ENCODE results near the gene SGMS1. TPM values are rescaled to one million over a fixed set of nuclear protein-coding genes. Genes with fewer than 3 reads are reported as not detected.
"Not testable (repeated sequence)": the region's sequence is repeated elsewhere in the genome, so short reads cannot be mapped to it uniquely, and the experiment has no call there.

Gene SGMS1
- total RNA-seq, 4 donors from 2014 or later = 28.3 to 44.5 (median 41.7) TPM

GRCh38 chr10:50546287-50546686 is 77.5 kb downstream of the SGMS1 start:
- in situ Hi-C loops (cut with MboI; ENCODE audit: low pct_ligation_motif_present in 1 of 4, low pct_unique_long_range_greater_than_20kb in 1 of 4, low sequenced_read_pairs in 3 of 4); H3K36me3 ChIP-seq; H3K9me3 ChIP-seq; intact Hi-C loops (cut with DNase I; ENCODE audit: low total_unique reads); H3K27me3 ChIP-seq; DNase-seq; H3K27ac ChIP-seq; H3K4me3 ChIP-seq: not testable (repeated sequence)
- 100% methylated on average over 1 of the region's 1 CpG for WGBS, 2 donors (ENCODE audit: low coverage in 1 of 2)
- peaks cover 0 to 15% (median 2%) of the 10 kb centered on the region in 4 donors for H3K4me1 ChIP-seq

- H3K9me3 ChIP-seq = no peaks in the 10 kb centered on the region
- no peak for DNase-seq
- no peak overlapping the region for H3K4me3 ChIP-seq
- WGBS, 2 donors (ENCODE audit: low coverage in 1 of 2) = 50 to 60% methylated on average over 1 of the region's 1 CpG
- TF ChIP-seq POLR2AphosphoS5 (IDR thresholded peaks at IDR 0.05) (no peak), CTCF (IDR thresholded peaks at IDR 0.05) (no peak), EP300 (IDR thresholded peaks at IDR 0.05; ENCODE audit: low read depth) (no peak), POLR2A (IDR thresholded peaks at IDR 0.05) (no peak)
- intact Hi-C loops (cut with DNase I; ENCODE audit: low total_unique reads) (no loop called here), in situ Hi-C loops (cut with MboI; ENCODE audit: low pct_ligation_motif_present in 1 of 4, low pct_unique_long_range_greater_than_20kb in 1 of 4, low sequenced_read_pairs in 3 of 4) (no loop called here)
- no peaks in the 10 kb centered on the region for H3K27me3 ChIP-seq
- H3K4me1 ChIP-seq = peaks cover 0 to 15% (median 2%) of the 10 kb centered on the region in 4 donors
- H3K36me3 ChIP-seq = no peaks in the 10 kb centered on the region
- no peak overlapping the region for H3K27ac ChIP-seq
Observed at GRCh38 chr10:50545846-50546245, 77.9 kb downstream of the SGMS1 start.

- WGBS, 2 donors (ENCODE audit: low coverage in 1 of 2) = 91 to 95% methylated on average over 4 to 6 of the region's 6 CpGs
Observed at GRCh38 chr10:50544857-50545429, 78.8 kb downstream of the SGMS1 start.

GRCh38 chr10:50544095-50544856 is 79.5 kb downstream of the SGMS1 start:
- intact Hi-C loops (cut with DNase I; ENCODE audit: low total_unique reads) = no loop called here

More at GRCh38 chr10:50544857-50545429, 78.8 kb downstream of the SGMS1 start:
- TF ChIP-seq EP300 (IDR thresholded peaks at IDR 0.05; ENCODE audit: low read depth) = no peak
- TF ChIP-seq POLR2AphosphoS5 (IDR thresholded peaks at IDR 0.05) = no peak
- Histone ChIP-seq H3K4me3 (no peak overlapping the region), H3K27ac (no peak overlapping the region), H3K9me3 (no peaks in the 10 kb centered on the region), H3K27me3 (no peaks in the 10 kb centered on the region), H3K4me1 (peaks cover 0 to 10% (median 1%) of the 10 kb centered on the region in 4 donors), H3K36me3 (no peaks in the 10 kb centered on the region)
- intact Hi-C loops (cut with DNase I; ENCODE audit: low total_unique reads) = no loop called here
- in situ Hi-C loops (cut with MboI; ENCODE audit: low pct_ligation_motif_present in 1 of 4, low pct_unique_long_range_greater_than_20kb in 1 of 4, low sequenced_read_pairs in 3 of 4) = no loop called here
- no peak for DNase-seq

GRCh38 chr10:50542871-50543270 is 80.9 kb downstream of the SGMS1 start:
- Histone ChIP-seq H3K27me3 (no peaks in the 10 kb centered on the region), H3K4me1 (peaks cover 0 to 8% (median 0%) of the 10 kb centered on the region in 4 donors), H3K27ac (no peak overlapping the region), H3K9me3 (no peaks in the 10 kb centered on the region), H3K4me3 (no peak overlapping the region), H3K36me3 (no peaks in the 10 kb centered on the region)
- in situ Hi-C loops (cut with MboI; ENCODE audit: low pct_ligation_motif_present in 1 of 4, low pct_unique_long_range_greater_than_20kb in 1 of 4, low sequenced_read_pairs in 3 of 4) = no loop called here
- DNase-seq = no peak
- intact Hi-C loops (cut with DNase I; ENCODE audit: low total_unique reads) = no loop called here
- TF ChIP-seq POLR2AphosphoS5 (IDR thresholded peaks at IDR 0.05) (no peak), CTCF (IDR thresholded peaks at IDR 0.05) (no peak), EP300 (IDR thresholded peaks at IDR 0.05; ENCODE audit: low read depth) (no peak), POLR2A (IDR thresholded peaks at IDR 0.05) (no peak)

More at GRCh38 chr10:50544095-50544856, 79.5 kb downstream of the SGMS1 start:
- TF ChIP-seq POLR2AphosphoS5 (IDR thresholded peaks at IDR 0.05) (no peak), EP300 (IDR thresholded peaks at IDR 0.05; ENCODE audit: low read depth) (no peak), POLR2A (IDR thresholded peaks at IDR 0.05) (no peak)
- in situ Hi-C loops (cut with MboI; ENCODE audit: low pct_ligation_motif_present in 1 of 4, low pct_unique_long_range_greater_than_20kb in 1 of 4, low sequenced_read_pairs in 3 of 4) = no loop called here
- Histone ChIP-seq H3K4me3 (no peak overlapping the region), H3K4me1 (peaks cover 0 to 8% (median 0%) of the 10 kb centered on the region in 4 donors), H3K27ac (no peak overlapping the region), H3K27me3 (no peaks in the 10 kb centered on the region), H3K36me3 (no peaks in the 10 kb centered on the region), H3K9me3 (no peaks in the 10 kb centered on the region)
- WGBS, 2 donors (ENCODE audit: low coverage in 1 of 2) = 76 to 93% methylated on average over 3 of the region's 3 CpGs
- DNase-seq = no peak

All from transverse colon (tissue), 4 donors.